ENCODE measurements around the gene C1orf116.

Gene C1orf116

GRCh38 chr1:206985162-206985749 lies 47.3 kb downstream of the C1orf116 start:
- peak overlapping the region; percentile 9; the same call in 1 of the 2 replicates for H3K4me3 ChIP-seq (ENCODE audit: low read depth, low read length)
- H3K4me1 ChIP-seq (ENCODE audit: control insufficient read depth, insufficient read depth, low read length): peaks cover 20% of the 10 kb centered on the region
- H3K9me3 ChIP-seq (ENCODE audit: control insufficient read depth, insufficient read depth, low read length): no peaks in the 10 kb centered on the region
- no peaks in the 10 kb centered on the region for H3K36me3 ChIP-seq (ENCODE audit: control insufficient read depth, insufficient read depth, low read length)
- H3K27ac ChIP-seq (ENCODE audit: low read depth, low read length): no peak overlapping the region
- H3K9ac ChIP-seq (ENCODE audit: low read depth, low read length): no peak overlapping the region
- peaks cover 7% of the 10 kb centered on the region for H3K27me3 ChIP-seq (ENCODE audit: control insufficient read depth, insufficient read depth, low read length)

GRCh38 chr1:206982216-206982615 lies 50.3 kb downstream of the C1orf116 start:
- peak overlapping the region; percentile 54 for H3K27ac ChIP-seq (ENCODE audit: low read depth, low read length)
- peaks cover 25% of the 10 kb centered on the region for H3K4me1 ChIP-seq (ENCODE audit: control insufficient read depth, insufficient read depth, low read length)
- no peaks in the 10 kb centered on the region for H3K36me3 ChIP-seq (ENCODE audit: control insufficient read depth, insufficient read depth, low read length)
- H3K9ac ChIP-seq (ENCODE audit: low read depth, low read length): no peak overlapping the region
- no peak overlapping the region for H3K4me3 ChIP-seq (ENCODE audit: low read depth, low read length)
- no peaks in the 10 kb centered on the region for H3K9me3 ChIP-seq (ENCODE audit: control insufficient read depth, insufficient read depth, low read length)
- peaks cover 7% of the 10 kb centered on the region for H3K27me3 ChIP-seq (ENCODE audit: control insufficient read depth, insufficient read depth, low read length)

- Histone ChIP-seq H3K27ac (ENCODE audit: low read depth, low read length) (no peak overlapping the region), H3K27me3 (ENCODE audit: control insufficient read depth, insufficient read depth, low read length) (no peaks in the 10 kb centered on the region; the same call in 1 of the 2 replicates), H3K4me1 (ENCODE audit: control insufficient read depth, insufficient read depth, low read length) (peaks cover 5% of the 10 kb centered on the region), H3K4me3 (ENCODE audit: low read depth, low read length) (no peak overlapping the region), H3K9me3 (ENCODE audit: control insufficient read depth, insufficient read depth, low read length) (no peaks in the 10 kb centered on the region), H3K36me3 (ENCODE audit: control insufficient read depth, insufficient read depth, low read length) (no peaks in the 10 kb centered on the region), H3K9ac (ENCODE audit: low read depth, low read length) (no peak overlapping the region)
Observed at GRCh38 chr1:206979379-206980043, 53.0 kb downstream of the C1orf116 start.

GRCh38 chr1:206978259-206978658 lies 54.3 kb downstream of the C1orf116 start:
- Histone ChIP-seq H3K27me3 (ENCODE audit: control insufficient read depth, insufficient read depth, low read length) (no peaks in the 10 kb centered on the region), H3K4me1 (ENCODE audit: control insufficient read depth, insufficient read depth, low read length) (peaks cover 5% of the 10 kb centered on the region), H3K9ac (ENCODE audit: low read depth, low read length) (no peak overlapping the region), H3K4me3 (ENCODE audit: low read depth, low read length) (no peak overlapping the region), H3K27ac (ENCODE audit: low read depth, low read length) (no peak overlapping the region), H3K36me3 (ENCODE audit: control insufficient read depth, insufficient read depth, low read length) (no peaks in the 10 kb centered on the region), H3K9me3 (ENCODE audit: control insufficient read depth, insufficient read depth, low read length) (no peaks in the 10 kb centered on the region)

DNA sequence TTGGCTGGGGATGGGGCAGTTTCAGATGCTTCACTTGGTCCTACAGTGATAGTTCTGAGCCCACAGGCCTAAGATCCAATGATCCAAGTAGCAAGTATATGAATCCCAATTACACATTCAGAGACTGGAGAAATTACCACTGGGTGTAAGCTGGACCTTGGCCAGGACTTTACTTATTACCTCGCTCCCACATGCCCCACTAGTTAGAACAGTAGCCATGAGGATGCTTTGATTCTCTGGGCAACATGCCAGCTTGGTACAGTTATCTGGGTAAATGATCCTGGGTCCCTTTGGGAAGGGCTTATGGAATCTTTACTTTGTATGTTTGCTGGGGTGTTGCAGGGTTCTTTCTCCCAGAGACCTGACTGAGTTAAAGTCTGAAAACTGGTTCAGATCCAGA lies 57.2 kb downstream of the C1orf116 start:
- Histone ChIP-seq H3K27ac (ENCODE audit: low read depth, low read length) (no peak overlapping the region), H3K4me1 (ENCODE audit: control insufficient read depth, insufficient read depth, low read length) (peaks cover 5% of the 10 kb centered on the region), H3K9ac (ENCODE audit: low read depth, low read length) (no peak overlapping the region), H3K27me3 (ENCODE audit: control insufficient read depth, insufficient read depth, low read length) (no peaks in the 10 kb centered on the region), H3K36me3 (ENCODE audit: control insufficient read depth, insufficient read depth, low read length) (no peaks in the 10 kb centered on the region), H3K4me3 (ENCODE audit: low read depth, low read length) (no peak overlapping the region), H3K9me3 (ENCODE audit: control insufficient read depth, insufficient read depth, low read length) (no peaks in the 10 kb centered on the region)

DNA sequence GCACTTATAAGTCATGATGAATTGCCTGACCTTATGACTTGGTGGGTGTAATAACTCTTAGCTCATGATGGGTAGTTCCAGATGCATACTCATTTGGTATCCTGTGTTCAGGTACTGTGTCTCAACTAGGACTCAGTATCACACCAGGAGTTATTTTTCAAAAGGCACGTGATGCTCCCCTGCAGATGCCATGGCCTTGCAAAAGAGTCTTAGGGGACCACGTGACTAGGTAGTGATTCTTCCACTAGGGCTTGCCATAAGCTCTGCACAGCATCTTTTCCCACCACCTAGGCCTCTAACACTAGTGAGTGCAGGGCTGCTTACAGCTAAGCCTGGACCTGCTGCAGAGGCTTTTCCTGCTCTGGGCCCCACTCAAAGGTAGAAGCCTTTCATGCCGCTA lies 58.4 kb downstream of the C1orf116 start:
- Histone ChIP-seq H3K9ac (ENCODE audit: low read depth, low read length) (no peak overlapping the region), H3K4me1 (ENCODE audit: control insufficient read depth, insufficient read depth, low read length) (no peaks in the 10 kb centered on the region), H3K27me3 (ENCODE audit: control insufficient read depth, insufficient read depth, low read length) (no peaks in the 10 kb centered on the region), H3K4me3 (ENCODE audit: low read depth, low read length) (no peak overlapping the region), H3K9me3 (ENCODE audit: control insufficient read depth, insufficient read depth, low read length) (no peaks in the 10 kb centered on the region), H3K27ac (ENCODE audit: low read depth, low read length) (no peak overlapping the region), H3K36me3 (ENCODE audit: control insufficient read depth, insufficient read depth, low read length) (no peaks in the 10 kb centered on the region)

- H3K36me3 ChIP-seq (ENCODE audit: control insufficient read depth, insufficient read depth, low read length): no peaks in the 10 kb centered on the region
- H3K4me1 ChIP-seq (ENCODE audit: control insufficient read depth, insufficient read depth, low read length): no peaks in the 10 kb centered on the region
- no peak overlapping the region for H3K27ac ChIP-seq (ENCODE audit: low read depth, low read length)
- no peak overlapping the region for H3K4me3 ChIP-seq (ENCODE audit: low read depth, low read length)
- no peaks in the 10 kb centered on the region for H3K9me3 ChIP-seq (ENCODE audit: control insufficient read depth, insufficient read depth, low read length)
- no peak overlapping the region for H3K9ac ChIP-seq (ENCODE audit: low read depth, low read length)
- no peaks in the 10 kb centered on the region for H3K27me3 ChIP-seq (ENCODE audit: control insufficient read depth, insufficient read depth, low read length)
Observed at GRCh38 chr1:206972728-206973127, 59.8 kb downstream of the C1orf116 start.

DNA sequence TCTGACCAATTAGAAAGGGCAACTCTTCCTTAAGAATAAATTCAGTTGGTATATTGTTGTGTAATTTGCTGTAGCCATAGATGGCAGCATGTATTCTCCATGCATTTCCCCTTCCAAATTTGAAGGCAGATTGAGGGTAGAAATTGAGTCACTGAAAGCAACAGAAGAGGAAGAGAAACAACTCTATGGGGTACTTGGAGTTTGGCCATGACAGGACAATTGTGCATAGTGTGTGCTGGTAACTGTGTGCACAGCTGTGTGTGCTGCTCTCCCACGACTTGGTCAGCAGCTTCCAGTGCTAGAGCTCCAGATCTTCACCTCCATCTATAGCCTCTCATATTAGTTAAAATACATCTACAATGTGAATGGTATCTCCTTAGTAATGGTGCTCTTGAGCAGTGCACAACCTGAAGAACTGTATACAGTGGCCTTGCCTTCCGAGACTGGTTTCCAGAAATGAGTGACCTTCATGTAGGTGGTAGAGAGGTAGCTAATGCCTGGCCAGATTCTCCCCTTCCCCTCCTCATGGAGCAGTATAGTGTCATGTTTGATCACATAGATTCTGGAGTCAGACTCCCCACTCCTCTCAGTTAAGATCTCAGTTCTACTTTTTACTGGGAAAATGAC lies 61.4 kb downstream of the C1orf116 start:
- H3K27me3 ChIP-seq (ENCODE audit: control insufficient read depth, insufficient read depth, low read length): no peaks in the 10 kb centered on the region

DNA sequence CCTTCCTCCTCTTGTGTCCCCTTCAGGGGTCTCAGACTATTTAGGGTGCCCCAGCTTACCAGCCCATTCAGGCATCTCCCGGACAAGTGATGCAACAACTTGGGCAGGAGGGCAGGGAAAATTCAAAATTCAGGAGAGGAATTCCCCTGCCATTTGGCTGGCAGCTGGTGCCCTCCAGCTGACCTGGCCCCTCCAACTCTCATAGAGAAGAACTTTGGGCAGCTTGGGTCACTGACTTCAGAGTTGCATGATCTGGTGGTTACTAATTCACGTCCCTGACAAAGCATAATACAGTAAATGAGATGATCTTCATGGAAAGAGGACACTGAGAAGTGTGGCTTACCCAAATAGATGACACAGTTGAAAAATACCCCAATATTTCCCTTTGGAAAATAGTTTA lies 62.1 kb downstream of the C1orf116 start, which contains the start of gene FCAMR:
Gene FCAMR (minus strand): TSS at position 15 of the 400 bp plus-strand sequence. CDS start 335 bp downstream, outside the sequence.
- H3K36me3 ChIP-seq (ENCODE audit: control insufficient read depth, insufficient read depth, low read length): no peaks in the 10 kb centered on the region
- no peak within 1 kb of the TSS for H3K9ac ChIP-seq (ENCODE audit: low read depth, low read length)

More for the DNA sequence above, 61.4 kb downstream of the C1orf116 start:
- H3K4me3 ChIP-seq (ENCODE audit: low read depth, low read length): no peak overlapping the region
- H3K27ac ChIP-seq (ENCODE audit: low read depth, low read length): no peak overlapping the region
- no peaks in the 10 kb centered on the region for H3K9me3 ChIP-seq (ENCODE audit: control insufficient read depth, insufficient read depth, low read length)
- H3K4me1 ChIP-seq (ENCODE audit: control insufficient read depth, insufficient read depth, low read length): no peaks in the 10 kb centered on the region
- H3K36me3 ChIP-seq (ENCODE audit: control insufficient read depth, insufficient read depth, low read length): no peaks in the 10 kb centered on the region
- no peak overlapping the region for H3K9ac ChIP-seq (ENCODE audit: low read depth, low read length)

DNA sequence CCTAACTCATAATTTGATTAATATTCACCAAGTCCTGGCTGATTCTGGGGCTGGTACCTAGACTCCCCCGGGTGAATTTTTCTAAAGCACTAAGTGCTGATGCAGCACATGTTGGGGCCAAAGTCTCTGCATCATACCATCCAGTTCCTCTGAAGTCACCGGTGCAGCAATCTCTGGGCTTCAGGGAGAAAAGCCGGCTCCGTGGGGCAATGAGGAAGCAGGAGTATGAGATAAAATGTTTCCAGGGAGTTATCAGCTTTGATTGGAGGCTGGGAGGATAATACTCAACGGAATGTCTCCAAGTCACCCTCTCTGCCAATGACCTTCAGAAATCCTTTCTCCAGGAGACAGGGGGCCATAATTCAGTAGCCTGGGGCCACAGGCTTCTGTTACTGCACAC lies 63.5 kb downstream of the C1orf116 start:
- no peaks in the 10 kb centered on the region for H3K27me3 ChIP-seq (ENCODE audit: control insufficient read depth, insufficient read depth, low read length)
- H3K9me3 ChIP-seq (ENCODE audit: control insufficient read depth, insufficient read depth, low read length): no peaks in the 10 kb centered on the region
- H3K9ac ChIP-seq (ENCODE audit: low read depth, low read length): no peak overlapping the region
- H3K4me3 ChIP-seq (ENCODE audit: low read depth, low read length): no peak overlapping the region
- H3K36me3 ChIP-seq (ENCODE audit: control insufficient read depth, insufficient read depth, low read length): no peaks in the 10 kb centered on the region
- no peaks in the 10 kb centered on the region for H3K4me1 ChIP-seq (ENCODE audit: control insufficient read depth, insufficient read depth, low read length)
- no peak overlapping the region for H3K27ac ChIP-seq (ENCODE audit: low read depth, low read length)

More for the DNA sequence above, 62.1 kb downstream of the C1orf116 start, which contains the start of gene FCAMR:
- no peaks in the 10 kb centered on the region for H3K27me3 ChIP-seq (ENCODE audit: control insufficient read depth, insufficient read depth, low read length)
- H3K4me3 ChIP-seq (ENCODE audit: low read depth, low read length): no peak within 1 kb of the TSS
- H3K9me3 ChIP-seq (ENCODE audit: control insufficient read depth, insufficient read depth, low read length): no peaks in the 10 kb centered on the region
- H3K27ac ChIP-seq (ENCODE audit: low read depth, low read length): no peak within 1 kb of the TSS
- no peaks in the 10 kb centered on the region for H3K4me1 ChIP-seq (ENCODE audit: control insufficient read depth, insufficient read depth, low read length)
